Upper lobe of left lung (tissue), 6 donors: Measurements from ENCODE around the gene ZNF575. TPM values are rescaled to one million over a fixed set of nuclear protein-coding genes. Genes with fewer than 3 reads are reported as not detected.
A peak's percentile ranks its signal among the peaks of the same experiment; 100 is the strongest.
"Not testable (repeated sequence)": the region's sequence is repeated elsewhere in the genome, so short reads cannot be mapped to it uniquely, and the experiment has no call there.

Experiments used
- ATAC-seq, 2 donors: fragments of 200-7000 bp; cut with Tn5 transposase; one replicate each; pipeline ENCODE4 v1.9.1; 2022; ENCODE audit warnings: mild to moderate bottlenecking in 2 of 2, moderate library complexity in 2 of 2; ENCODE audit not compliant: low FRiP score in 2 of 2
- DNase-seq, 2 donors: peaks; one replicate each; pipeline ENCODE4 v3.0.0-alpha.2; 2019 to 2020
- H3K27ac ChIP-seq, 4 donors: fragments of 200-600 bp; sonication (generic); one replicate each; pipeline ENCODE4 v1.5.1; 2016 to 2019
- H3K27me3 ChIP-seq, 4 donors: fragments of 200-600 bp; sonication (generic); one replicate each; pipeline ENCODE4 v1.5.1; 2017 to 2019
- H3K36me3 ChIP-seq, 4 donors: fragments of 200-600 bp; sonication (generic); one replicate each; pipeline ENCODE4 v1.5.1; 2016 to 2019
- H3K4me1 ChIP-seq, 4 donors: fragments of 200-600 bp; sonication (generic); one replicate each; pipeline ENCODE4 v1.5.1; 2018 to 2019
- H3K4me3 ChIP-seq, 4 donors: fragments of 200-600 bp; sonication (generic); one replicate each; pipeline ENCODE4 v1.5.1; 2017 to 2019; ENCODE audit warnings: mild to moderate bottlenecking in 2 of 4, moderate library complexity in 1 of 4
- H3K9me3 ChIP-seq, 4 donors: fragments of 200-600 bp; sonication (generic); one replicate each; pipeline ENCODE4 v1.5.1; 2018 to 2019
- EP300 ChIP-seq, 4 donors: sonication (generic); formaldehyde crosslinking; IDR thresholded peaks; one replicate each; pipeline ENCODE4 v1.5.1; 2017; ENCODE audit warnings: antibody characterized with exemption in 4 of 4, control low read depth in 2 of 4
- POLR2A ChIP-seq, 4 donors: fragments of 450-650 bp; IDR thresholded peaks; one replicate each; pipeline ENCODE4 v1.5.1; 2016 to 2017; ENCODE audit warnings: antibody characterized with exemption in 4 of 4, mild to moderate bottlenecking in 2 of 4
- POLR2AphosphoS5 ChIP-seq, 2 donors: sonication (generic); formaldehyde crosslinking; IDR thresholded peaks; one replicate each; pipeline ENCODE4 v1.5.1; 2017; ENCODE audit warnings: antibody characterized with exemption in 2 of 2
- WGBS, 2 donors: methylation state at CpG; one replicate each; pipeline ENCODE4 v1.1.5; 2017 to 2018; 5-methylcytosine and 5-hydroxymethylcytosine counted together
- total RNA-seq, 6 donors: library from RNA; depleted of rRNA in 4 of 6; stranded (reverse); fragments of >200 nt in 4 of 6; gene quantifications; one replicate each; pipeline versions ENCODE4 v1.1.0 to v1.2.1, GENCODE V29; 2016 to 2021
- TF ChIP-seq, protein P1 (sequence below), 6 experiments: fragments of 450-650 bp in 4 of 6; fragments of 200-600 bp in 2 of 6; sonication (generic) in 2 of 6; IDR thresholded peaks; one replicate each; pipeline ENCODE4 v1.5.1; 2016 to 2019; ENCODE audit warnings: antibody characterized with exemption in 6 of 6
- donor health status: DM: no; HTN: no; CAD: no; lungs with moderate emphysema.
- donor health status: DM: no; HTN: yes; CAD: no; lungs with severe emphysema.

The ZNF575 gene
- total RNA-seq, 6 donors from 2014 or later, result 0.76 to 4.4 (median 2.7) TPM; not detected in 1

DNA sequence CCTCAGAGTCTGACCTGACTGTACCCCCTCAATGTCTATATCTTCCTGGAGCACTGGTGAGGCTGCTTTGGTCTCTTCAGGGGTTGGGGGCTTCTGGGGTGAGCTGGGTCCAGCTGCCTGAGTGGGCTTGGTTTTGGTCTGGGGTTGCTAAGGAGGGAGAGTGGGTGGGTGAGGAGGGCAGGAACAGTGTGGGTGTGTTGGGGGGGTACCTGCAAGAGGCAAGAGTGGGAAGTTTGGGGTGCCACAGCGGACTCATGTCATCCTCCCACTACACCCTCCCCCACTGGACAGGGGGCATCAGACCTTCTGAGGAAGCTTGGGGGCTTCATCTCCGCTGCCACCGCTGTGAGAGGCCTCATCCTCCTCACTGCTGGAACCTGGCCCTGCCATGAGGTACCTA, 13.6 kb downstream of the ZNF575 start:
- H3K36me3 ChIP-seq, result peaks cover 11 to 81% (median 52%) of the 10 kb centered on the region in 4 donors
- H3K27me3 ChIP-seq, result no peaks in the 10 kb centered on the region
- H3K27ac ChIP-seq, result no peak overlapping the region
- ATAC-seq (no peak), DNase-seq (no peak)
- H3K9me3 ChIP-seq, result no peaks in the 10 kb centered on the region
- TF ChIP-seq EP300 (IDR thresholded peaks at IDR 0.05), result no peak
- TF ChIP-seq POLR2A (IDR thresholded peaks at IDR 0.05), result no peak
- no peak for TF ChIP-seq POLR2AphosphoS5 (IDR thresholded peaks at IDR 0.05)
- WGBS, 2 donors, result 93 to 97% methylated on average over 3 of the region's 3 CpGs
- no peaks in the 10 kb centered on the region for H3K4me1 ChIP-seq
- H3K4me3 ChIP-seq, result no peak overlapping the region

- H3K27ac ChIP-seq, ATAC-seq, H3K4me1 ChIP-seq, H3K4me3 ChIP-seq, H3K9me3 ChIP-seq, H3K27me3 ChIP-seq: not testable (repeated sequence)
- H3K36me3 ChIP-seq, result peaks cover 14 to 81% (median 51%) of the 10 kb centered on the region in 4 donors
- 88 to 91% methylated on average over 3 to 9 of the region's 24 CpGs for WGBS, 2 donors
- DNase-seq, result peak in 1 of 2 donors; percentile 68
Measured at GRCh38 chr19:43547926-43548325, 14.9 kb downstream of the ZNF575 start.

GRCh38 chr19:43548706-43549105, 15.7 kb downstream of the ZNF575 start:
- Histone ChIP-seq H3K4me1 (no peaks in the 10 kb centered on the region), H3K27me3 (no peaks in the 10 kb centered on the region), H3K4me3 (no peak overlapping the region), H3K36me3 (peaks cover 14 to 78% (median 50%) of the 10 kb centered on the region in 4 donors), H3K27ac (no peak overlapping the region), H3K9me3 (no peaks in the 10 kb centered on the region)
- DNase-seq, result no peak
- TF ChIP-seq, protein P1, sequence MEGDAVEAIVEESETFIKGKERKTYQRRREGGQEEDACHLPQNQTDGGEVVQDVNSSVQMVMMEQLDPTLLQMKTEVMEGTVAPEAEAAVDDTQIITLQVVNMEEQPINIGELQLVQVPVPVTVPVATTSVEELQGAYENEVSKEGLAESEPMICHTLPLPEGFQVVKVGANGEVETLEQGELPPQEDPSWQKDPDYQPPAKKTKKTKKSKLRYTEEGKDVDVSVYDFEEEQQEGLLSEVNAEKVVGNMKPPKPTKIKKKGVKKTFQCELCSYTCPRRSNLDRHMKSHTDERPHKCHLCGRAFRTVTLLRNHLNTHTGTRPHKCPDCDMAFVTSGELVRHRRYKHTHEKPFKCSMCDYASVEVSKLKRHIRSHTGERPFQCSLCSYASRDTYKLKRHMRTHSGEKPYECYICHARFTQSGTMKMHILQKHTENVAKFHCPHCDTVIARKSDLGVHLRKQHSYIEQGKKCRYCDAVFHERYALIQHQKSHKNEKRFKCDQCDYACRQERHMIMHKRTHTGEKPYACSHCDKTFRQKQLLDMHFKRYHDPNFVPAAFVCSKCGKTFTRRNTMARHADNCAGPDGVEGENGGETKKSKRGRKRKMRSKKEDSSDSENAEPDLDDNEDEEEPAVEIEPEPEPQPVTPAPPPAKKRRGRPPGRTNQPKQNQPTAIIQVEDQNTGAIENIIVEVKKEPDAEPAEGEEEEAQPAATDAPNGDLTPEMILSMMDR (IDR thresholded peaks at IDR 0.05), result no peak
- TF ChIP-seq POLR2AphosphoS5 (IDR thresholded peaks at IDR 0.05), result no peak
- no peak for TF ChIP-seq EP300 (IDR thresholded peaks at IDR 0.05)
- no peak for TF ChIP-seq POLR2A (IDR thresholded peaks at IDR 0.05)
- 89 to 91% methylated on average over 2 of the region's 2 CpGs for WGBS, 2 donors
- ATAC-seq, result no peak

DNA sequence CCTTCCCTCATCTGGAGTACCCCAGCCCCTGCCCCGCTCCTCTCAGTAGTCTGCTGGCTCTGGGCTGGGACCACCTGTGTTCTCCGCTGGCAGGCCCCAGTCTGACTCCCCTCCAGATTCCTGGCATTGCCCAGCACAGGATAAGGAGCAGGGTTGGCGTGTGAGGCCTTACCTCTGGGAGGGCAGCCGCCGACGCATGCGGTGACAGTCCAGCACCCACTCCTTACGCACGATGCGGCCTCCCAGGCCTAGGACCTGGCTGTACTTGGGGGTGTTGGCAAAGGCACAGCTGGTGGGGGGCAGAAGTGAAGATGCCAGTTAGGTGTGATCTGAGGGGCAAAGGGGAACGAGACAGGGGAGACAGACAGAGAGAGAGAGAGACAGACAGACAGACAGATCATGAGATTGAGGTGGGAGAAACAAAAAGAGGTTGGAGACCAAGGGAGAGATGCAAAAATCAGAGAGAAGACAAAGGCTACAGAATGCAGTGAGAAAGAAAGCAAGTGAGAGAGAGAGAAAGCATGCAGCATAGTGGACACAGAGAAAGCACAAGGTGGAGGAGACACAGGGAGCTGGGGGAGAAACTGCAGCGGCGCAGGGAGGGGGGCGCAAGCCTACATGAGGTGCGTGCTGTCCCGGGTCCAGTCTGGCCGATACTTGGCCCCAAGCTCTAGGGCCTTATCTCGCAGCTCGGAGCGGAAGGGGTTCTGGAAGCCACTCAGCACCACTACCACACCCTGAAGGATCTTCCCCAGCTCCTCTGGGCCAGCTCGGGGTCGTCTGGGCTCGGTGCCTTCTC, 18.6 kb downstream of the ZNF575 start:
- H3K4me3 ChIP-seq, result no peak overlapping the region
- H3K27ac ChIP-seq, result no peak overlapping the region
- 92 to 95% methylated on average over 23 of the region's 23 CpGs for WGBS, 2 donors
- H3K27me3 ChIP-seq, result no peaks in the 10 kb centered on the region
- DNase-seq (peak in 1 of 2 donors; percentile 56), ATAC-seq (no peak)
- TF ChIP-seq POLR2AphosphoS5 (IDR thresholded peaks at IDR 0.05) (no peak), EP300 (IDR thresholded peaks at IDR 0.05) (no peak), POLR2A (IDR thresholded peaks at IDR 0.05) (no peak)
- TF ChIP-seq, protein P1 (IDR thresholded peaks at IDR 0.05), result no peak
- no peaks in the 10 kb centered on the region for H3K4me1 ChIP-seq
- peaks cover 14 to 71% (median 37%) of the 10 kb centered on the region in 4 donors for H3K36me3 ChIP-seq
- H3K9me3 ChIP-seq, result no peaks in the 10 kb centered on the region

DNA sequence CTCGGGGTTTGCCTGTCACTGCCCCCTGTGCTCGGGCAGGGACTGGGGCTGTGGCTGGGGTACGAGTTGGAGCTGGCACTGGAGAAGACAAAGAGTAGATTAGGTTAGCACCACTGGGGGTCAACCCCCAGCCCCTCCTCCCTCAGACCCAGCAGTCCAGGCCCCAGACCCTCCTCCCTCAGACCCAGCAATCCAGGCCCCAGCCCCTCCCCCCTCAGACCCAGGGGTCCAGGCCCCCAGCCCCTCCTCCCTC, 19.1 kb downstream of the ZNF575 start:
- ATAC-seq, result no peak
- WGBS, 2 donors, result 94 to 100% methylated on average over 2 to 3 of the region's 3 CpGs
- peaks cover 14 to 67% (median 37%) of the 10 kb centered on the region in 4 donors for H3K36me3 ChIP-seq

More for the DNA sequence above, 19.1 kb downstream of the ZNF575 start:
- no peak overlapping the region for H3K27ac ChIP-seq
- no peaks in the 10 kb centered on the region for H3K27me3 ChIP-seq
- no peaks in the 10 kb centered on the region for H3K4me1 ChIP-seq
- no peak for DNase-seq
- no peaks in the 10 kb centered on the region for H3K9me3 ChIP-seq
- TF ChIP-seq EP300 (IDR thresholded peaks at IDR 0.05) (no peak), POLR2A (IDR thresholded peaks at IDR 0.05) (no peak), POLR2AphosphoS5 (IDR thresholded peaks at IDR 0.05) (no peak)
- TF ChIP-seq, protein P1 (IDR thresholded peaks at IDR 0.05), result no peak
- no peak overlapping the region for H3K4me3 ChIP-seq
